ENCODE results near the gene PRM3.

PRM3 gene

GRCh38 chr16:11253009-11253994 lies 20.1 kb downstream of the PRM3 start:
- no peak overlapping the region for H2AFZ ChIP-seq
- no peak for TF ChIP-seq CTCF (IDR thresholded peaks at IDR 0.05)
- no peaks in the 10 kb centered on the region for H3K36me3 ChIP-seq (ENCODE audit: control insufficient read depth, insufficient read depth, low read length)
- no peak overlapping the region for H3K27ac ChIP-seq
- H3K4me1 ChIP-seq, result peaks cover 3% of the 10 kb centered on the region
- no peaks in the 10 kb centered on the region for H3K27me3 ChIP-seq (ENCODE audit: control insufficient read depth, insufficient read depth, low read length)
- H3K79me2 ChIP-seq, result no peaks in the 10 kb centered on the region
- H3K9ac ChIP-seq, result no peak overlapping the region
- H3K4me2 ChIP-seq (ENCODE audit: low read length), result no peak overlapping the region
- no peak overlapping the region for H3K4me3 ChIP-seq (ENCODE audit: low read depth, low read length)
- H3K9me3 ChIP-seq (ENCODE audit: control insufficient read depth, low read length), result no peaks in the 10 kb centered on the region

GRCh38 chr16:11252482-11252931 lies 20.9 kb downstream of the PRM3 start:
- Histone ChIP-seq H3K9me3 (ENCODE audit: control insufficient read depth, low read length) (no peaks in the 10 kb centered on the region), H3K79me2 (no peaks in the 10 kb centered on the region), H3K27ac (no peak overlapping the region), H3K4me3 (ENCODE audit: low read depth, low read length) (no peak overlapping the region), H3K36me3 (ENCODE audit: control insufficient read depth, insufficient read depth, low read length) (no peaks in the 10 kb centered on the region), H2AFZ (no peak overlapping the region), H3K9ac (no peak overlapping the region), H3K27me3 (ENCODE audit: control insufficient read depth, insufficient read depth, low read length) (no peaks in the 10 kb centered on the region), H3K4me1 (peaks cover 3% of the 10 kb centered on the region), H3K4me2 (ENCODE audit: low read length) (no peak overlapping the region)
- TF ChIP-seq CTCF (IDR thresholded peaks at IDR 0.05), result no peak

- Histone ChIP-seq H2AFZ (no peak overlapping the region), H3K27me3 (ENCODE audit: control insufficient read depth, insufficient read depth, low read length) (no peaks in the 10 kb centered on the region), H3K9me3 (ENCODE audit: control insufficient read depth, low read length) (no peaks in the 10 kb centered on the region), H3K79me2 (no peaks in the 10 kb centered on the region), H3K4me2 (ENCODE audit: low read length) (no peak overlapping the region), H3K36me3 (ENCODE audit: control insufficient read depth, insufficient read depth, low read length) (no peaks in the 10 kb centered on the region), H3K27ac (no peak overlapping the region), H3K4me3 (ENCODE audit: low read depth, low read length) (no peak overlapping the region), H3K9ac (no peak overlapping the region), H3K4me1 (no peaks in the 10 kb centered on the region)
- no peak for TF ChIP-seq CTCF (IDR thresholded peaks at IDR 0.05)
These were observed 21.6 kb downstream of the PRM3 start for GRCh38 chr16:11251525-11252481.

GRCh38 chr16:11250786-11251524 lies 22.5 kb downstream of the PRM3 start:
- Histone ChIP-seq H3K79me2 (no peaks in the 10 kb centered on the region), H3K36me3 (ENCODE audit: control insufficient read depth, insufficient read depth, low read length) (no peaks in the 10 kb centered on the region), H3K27me3 (ENCODE audit: control insufficient read depth, insufficient read depth, low read length) (no peaks in the 10 kb centered on the region), H3K4me3 (ENCODE audit: low read depth, low read length) (no peak overlapping the region), H3K4me1 (no peaks in the 10 kb centered on the region), H3K9me3 (ENCODE audit: control insufficient read depth, low read length) (no peaks in the 10 kb centered on the region), H2AFZ (no peak overlapping the region), H3K9ac (no peak overlapping the region), H3K4me2 (ENCODE audit: low read length) (no peak overlapping the region), H3K27ac (no peak overlapping the region)
- TF ChIP-seq CTCF (IDR thresholded peaks at IDR 0.05), result no peak

Data from parathyroid adenoma (tissue), 2 donors.